Ovary (tissue), 3 donors: Measurements from ENCODE around the gene MCU.

ENCODE experiments used
- POLR2A ChIP-seq: fragments of 450-650 bp; IDR thresholded peaks from one replicate; pipeline ENCODE4 v1.6.1; 2017; ENCODE audit warnings: antibody characterized with exemption, mild to moderate bottlenecking, moderate library complexity
- TF ChIP-seq, protein P1 (sequence below), 3 donors: fragments of 450-650 bp in 2 of 3; fragments of 200-600 bp in 1 of 3; IDR thresholded peaks; one replicate each; pipeline versions ENCODE4 v1.5.1 to v1.8.0; 2016 to 2022; ENCODE audit warnings: antibody characterized with exemption in 3 of 3, mild to moderate bottlenecking in 1 of 3
- donor health status: DM: no; HTN: no; CAD: no.

DNA sequence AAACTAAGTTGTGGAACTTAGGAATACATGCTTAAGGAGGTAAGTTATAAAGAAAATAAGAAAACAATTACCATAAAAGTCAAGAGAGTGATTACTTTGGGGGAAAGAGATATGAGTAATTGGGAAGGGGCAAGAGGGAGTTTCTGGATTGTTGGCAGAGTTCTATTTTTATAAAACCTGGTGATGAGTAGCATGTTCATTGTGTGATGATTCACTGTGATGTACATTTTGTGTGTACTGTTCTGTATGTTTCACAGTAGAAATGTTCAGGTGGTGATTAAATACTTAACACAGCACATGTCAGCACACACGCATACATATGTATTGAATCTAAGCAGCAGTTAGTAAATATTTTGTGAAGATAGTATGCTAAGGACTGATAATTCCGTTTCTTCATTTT, 191.9 kb downstream of the MCU start:
- TF ChIP-seq, protein P1, sequence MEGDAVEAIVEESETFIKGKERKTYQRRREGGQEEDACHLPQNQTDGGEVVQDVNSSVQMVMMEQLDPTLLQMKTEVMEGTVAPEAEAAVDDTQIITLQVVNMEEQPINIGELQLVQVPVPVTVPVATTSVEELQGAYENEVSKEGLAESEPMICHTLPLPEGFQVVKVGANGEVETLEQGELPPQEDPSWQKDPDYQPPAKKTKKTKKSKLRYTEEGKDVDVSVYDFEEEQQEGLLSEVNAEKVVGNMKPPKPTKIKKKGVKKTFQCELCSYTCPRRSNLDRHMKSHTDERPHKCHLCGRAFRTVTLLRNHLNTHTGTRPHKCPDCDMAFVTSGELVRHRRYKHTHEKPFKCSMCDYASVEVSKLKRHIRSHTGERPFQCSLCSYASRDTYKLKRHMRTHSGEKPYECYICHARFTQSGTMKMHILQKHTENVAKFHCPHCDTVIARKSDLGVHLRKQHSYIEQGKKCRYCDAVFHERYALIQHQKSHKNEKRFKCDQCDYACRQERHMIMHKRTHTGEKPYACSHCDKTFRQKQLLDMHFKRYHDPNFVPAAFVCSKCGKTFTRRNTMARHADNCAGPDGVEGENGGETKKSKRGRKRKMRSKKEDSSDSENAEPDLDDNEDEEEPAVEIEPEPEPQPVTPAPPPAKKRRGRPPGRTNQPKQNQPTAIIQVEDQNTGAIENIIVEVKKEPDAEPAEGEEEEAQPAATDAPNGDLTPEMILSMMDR (IDR thresholded peaks at IDR 0.05): no peak
- no peak for TF ChIP-seq POLR2A
